Adrenal gland (tissue), 5 donors: ENCODE results near the gene SLC25A34.

Source experiments
- POLR2A ChIP-seq, 2 donors: fragments of 450-650 bp; IDR thresholded peaks; one replicate each; pipeline ENCODE4 v1.6.1; 2017; ENCODE audit warnings: antibody characterized with exemption in 2 of 2, mild to moderate bottlenecking in 2 of 2, moderate library complexity in 1 of 2
- TF ChIP-seq, protein P1 (sequence below), 6 experiments: fragments of 450-650 bp in 4 of 6; fragments of 200-600 bp in 2 of 6; sonication (generic) in 1 of 6; IDR thresholded peaks; 1 replicate in 5 of 6; 2 replicates in 1 of 6; pipeline versions ENCODE4 v1.5.1 to v1.8.0; 2016 to 2021; ENCODE audit warnings: antibody characterized with exemption in 6 of 6, mild to moderate bottlenecking in 2 of 6, moderate library complexity in 1 of 6
- donor health status: DM: no; HTN: no; CAD: no.

DNA sequence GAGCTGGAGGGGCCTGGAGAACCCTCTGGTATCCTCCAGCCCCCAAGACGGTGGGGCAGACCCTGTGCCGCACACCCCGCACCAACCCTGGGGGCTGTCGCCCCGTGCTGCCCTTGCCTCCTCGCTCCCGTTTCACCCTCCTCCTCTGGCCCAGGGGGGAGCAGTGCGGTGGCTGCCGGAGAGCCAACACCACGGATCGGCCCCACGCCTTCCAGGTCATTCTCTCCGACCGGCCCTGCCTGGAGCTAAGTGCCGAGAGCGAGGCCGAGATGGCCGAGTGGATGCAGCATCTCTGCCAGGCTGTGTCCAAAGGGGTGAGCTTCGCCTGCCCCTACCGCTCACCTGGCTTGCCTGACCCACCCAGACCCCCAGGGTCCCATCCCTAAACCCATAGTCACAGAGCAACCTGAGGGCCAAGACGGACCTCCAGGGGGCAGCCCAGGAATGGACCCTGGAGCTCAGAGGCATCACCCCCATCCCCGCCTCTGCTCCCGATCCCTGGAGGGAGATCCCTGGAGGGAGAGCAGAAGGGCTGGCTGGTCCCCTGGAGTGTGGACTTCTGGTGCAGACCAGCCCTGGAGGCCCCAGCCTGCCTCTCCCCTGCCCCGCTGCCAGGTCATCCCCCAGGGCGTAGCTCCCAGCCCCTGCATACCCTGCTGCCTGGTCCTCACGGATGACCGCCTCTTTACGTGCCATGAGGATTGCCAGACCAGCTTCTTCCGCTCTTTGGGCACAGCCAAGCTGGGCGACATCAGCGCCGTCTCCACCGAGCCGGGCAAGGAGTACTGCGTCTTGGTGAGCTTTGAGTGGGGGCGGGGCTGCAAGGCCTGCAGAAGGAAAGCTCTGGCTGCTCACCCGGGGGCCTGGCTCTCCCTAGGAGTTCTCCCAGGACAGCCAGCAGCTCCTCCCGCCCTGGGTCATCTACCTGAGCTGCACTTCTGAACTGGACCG lies 4.0 kb upstream of the SLC25A34 start:
- TF ChIP-seq, protein P1, sequence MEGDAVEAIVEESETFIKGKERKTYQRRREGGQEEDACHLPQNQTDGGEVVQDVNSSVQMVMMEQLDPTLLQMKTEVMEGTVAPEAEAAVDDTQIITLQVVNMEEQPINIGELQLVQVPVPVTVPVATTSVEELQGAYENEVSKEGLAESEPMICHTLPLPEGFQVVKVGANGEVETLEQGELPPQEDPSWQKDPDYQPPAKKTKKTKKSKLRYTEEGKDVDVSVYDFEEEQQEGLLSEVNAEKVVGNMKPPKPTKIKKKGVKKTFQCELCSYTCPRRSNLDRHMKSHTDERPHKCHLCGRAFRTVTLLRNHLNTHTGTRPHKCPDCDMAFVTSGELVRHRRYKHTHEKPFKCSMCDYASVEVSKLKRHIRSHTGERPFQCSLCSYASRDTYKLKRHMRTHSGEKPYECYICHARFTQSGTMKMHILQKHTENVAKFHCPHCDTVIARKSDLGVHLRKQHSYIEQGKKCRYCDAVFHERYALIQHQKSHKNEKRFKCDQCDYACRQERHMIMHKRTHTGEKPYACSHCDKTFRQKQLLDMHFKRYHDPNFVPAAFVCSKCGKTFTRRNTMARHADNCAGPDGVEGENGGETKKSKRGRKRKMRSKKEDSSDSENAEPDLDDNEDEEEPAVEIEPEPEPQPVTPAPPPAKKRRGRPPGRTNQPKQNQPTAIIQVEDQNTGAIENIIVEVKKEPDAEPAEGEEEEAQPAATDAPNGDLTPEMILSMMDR (IDR thresholded peaks at IDR 0.05): no peak
- TF ChIP-seq POLR2A (IDR thresholded peaks at IDR 0.05): no peak
